Measurements from ENCODE around the gene PKHD1. TPM values are rescaled to one million over a fixed set of nuclear protein-coding genes. Genes with fewer than 3 reads are reported as not detected.

Gene PKHD1
- polyA plus RNA-seq (2011; rRNA removed) (not detected in 2 replicates), polyA minus RNA-seq (2011; rRNA and poly(A)+ RNA removed) (not detected in 2 replicates)

- POLR2A ChIA-PET: no interaction called here
- CTCF ChIA-PET: interaction anchor here (1.3 to 1.5 kb wide), 2 partner anchors 39 to 176 kb away, joined by 3 to 7 read pairs; no protein-coding TSS in a partner anchor
Measured at GRCh38 chr6:52087498-52087999, at the start of gene PKHD1. TSS of gene PKHD1 (minus strand) at chr6:52087613. CDS start at chr6:52084933, 2,680 bp downstream.

GRCh38 chr6:52136934-52137467 is 49.6 kb upstream of the PKHD1 start:
- no peaks in the 10 kb centered on the region for H3K9me3 ChIP-seq (ENCODE audit: control insufficient read depth, insufficient read depth, low read length)
- POLR2A ChIA-PET: no interaction called here
- H3K4me3 ChIP-seq (ENCODE audit: low read depth, low read length): no peak overlapping the region
- no peak for TF ChIP-seq CTCF (IDR thresholded peaks at IDR 0.05; ENCODE audit: low read depth, low read length)
- H3K27me3 ChIP-seq (ENCODE audit: control insufficient read depth, insufficient read depth, low read length): peaks cover 6% of the 10 kb centered on the region
- CTCF ChIA-PET: no interaction called here
- H3K27ac ChIP-seq (ENCODE audit: low read depth, low read length): no peak overlapping the region
- no peak for DNase-seq (ENCODE audit: low read depth, low spot score)

More at GRCh38 chr6:52087498-52087999, at the start of gene PKHD1:
- Histone ChIP-seq H3K27ac (ENCODE audit: low read depth, low read length) (no peak within 1 kb of the TSS), H3K27me3 (ENCODE audit: control insufficient read depth, insufficient read depth, low read length) (no peaks in the 10 kb centered on the region), H3K9me3 (ENCODE audit: control insufficient read depth, insufficient read depth, low read length) (no peaks in the 10 kb centered on the region), H3K4me3 (ENCODE audit: low read depth, low read length) (no peak within 1 kb of the TSS)
- peak; percentile 43 for TF ChIP-seq CTCF (IDR thresholded peaks at IDR 0.05; ENCODE audit: low read depth, low read length)
- no peak for DNase-seq (ENCODE audit: low read depth, low spot score)

- DNase-seq (ENCODE audit: low read depth, low spot score): no peak
- Histone ChIP-seq H3K9me3 (ENCODE audit: control insufficient read depth, insufficient read depth, low read length) (no peaks in the 10 kb centered on the region), H3K27ac (ENCODE audit: low read depth, low read length) (no peak overlapping the region), H3K4me3 (ENCODE audit: low read depth, low read length) (no peak overlapping the region), H3K27me3 (ENCODE audit: control insufficient read depth, insufficient read depth, low read length) (peaks cover 6% of the 10 kb centered on the region)
- POLR2A ChIA-PET: no interaction called here
- TF ChIP-seq CTCF (IDR thresholded peaks at IDR 0.05; ENCODE audit: low read depth, low read length): no peak
- CTCF ChIA-PET: no interaction called here
Measured at GRCh38 chr6:52136055-52136454, 48.6 kb upstream of the PKHD1 start.

- Histone ChIP-seq H3K27ac (ENCODE audit: low read depth, low read length) (no peak overlapping the region), H3K4me3 (ENCODE audit: low read depth, low read length) (no peak overlapping the region), H3K27me3 (ENCODE audit: control insufficient read depth, insufficient read depth, low read length) (peaks cover 6% of the 10 kb centered on the region), H3K9me3 (ENCODE audit: control insufficient read depth, insufficient read depth, low read length) (no peaks in the 10 kb centered on the region)
- ChIA-PET CTCF (no interaction called here), POLR2A (no interaction called here)
- no peak for DNase-seq (ENCODE audit: low read depth, low spot score)
- TF ChIP-seq CTCF (IDR thresholded peaks at IDR 0.05; ENCODE audit: low read depth, low read length): no peak
Measured at GRCh38 chr6:52135217-52135616, 47.8 kb upstream of the PKHD1 start.

GRCh38 chr6:52134011-52134410 is 46.6 kb upstream of the PKHD1 start:
- ChIA-PET POLR2A (no interaction called here), CTCF (no interaction called here)
- Histone ChIP-seq H3K4me3 (ENCODE audit: low read depth, low read length) (no peak overlapping the region), H3K27me3 (ENCODE audit: control insufficient read depth, insufficient read depth, low read length) (peaks cover 6% of the 10 kb centered on the region), H3K27ac (ENCODE audit: low read depth, low read length) (no peak overlapping the region), H3K9me3 (ENCODE audit: control insufficient read depth, insufficient read depth, low read length) (no peaks in the 10 kb centered on the region)
- no peak for DNase-seq (ENCODE audit: low read depth, low spot score)
- TF ChIP-seq CTCF (IDR thresholded peaks at IDR 0.05; ENCODE audit: low read depth, low read length): no peak
